Smooth muscle cell (in vitro differentiated cells): Measurements from ENCODE around the gene SLC9A1. TPM values are rescaled to one million over a fixed set of nuclear protein-coding genes. Genes with fewer than 3 reads are reported as not detected.

ENCODE experiments used
- DNase-seq: peaks from one replicate; lab custom pipeline; 2025; ENCODE audit not compliant: unreplicated experiment; lab: John Stamatoyannopoulos, UW
- H2AFZ ChIP-seq: fragments of 200-600 bp; sonication (generic); 2 replicates; pipeline ENCODE4 v1.6.0; 2016; ENCODE audit warnings: antibody characterized with exemption, low read depth, mild to moderate bottlenecking
- H3F3A ChIP-seq: fragments of 200-600 bp; sonication (generic); 2 replicates; pipeline ENCODE4 v1.6.0; 2017; ENCODE audit warnings: antibody characterized with exemption, low read depth
- H3K27ac ChIP-seq: fragments of 200-600 bp; sonication (generic); 2 replicates; pipeline ENCODE4 v1.5.1; 2016; ENCODE audit warnings: low read depth, mild to moderate bottlenecking
- H3K27me3 ChIP-seq: fragments of 200-600 bp; sonication (generic); 2 replicates; pipeline ENCODE4 v1.6.1; 2016; ENCODE audit warnings: low read depth, mild to moderate bottlenecking
- H3K36me3 ChIP-seq: fragments of 200-600 bp; sonication (generic); 2 replicates; pipeline ENCODE4 v1.5.1; 2016; ENCODE audit warnings: low read depth
- H3K4me1 ChIP-seq: fragments of 200-600 bp; sonication (generic); 2 replicates; pipeline ENCODE4 v1.5.1; 2016; ENCODE audit warnings: low read depth
- H3K4me2 ChIP-seq: fragments of 200-600 bp; sonication (generic); 2 replicates; pipeline ENCODE4 v1.6.0; 2016; ENCODE audit warnings: mild to moderate bottlenecking
- H3K4me3 ChIP-seq: fragments of 200-600 bp; sonication (generic); 2 replicates; pipeline ENCODE4 v1.5.1; 2016; ENCODE audit warnings: mild to moderate bottlenecking
- H3K79me2 ChIP-seq: fragments of 200-600 bp; sonication (generic); 2 replicates; pipeline ENCODE4 v1.6.0; 2016; ENCODE audit warnings: low read depth, mild to moderate bottlenecking
- H3K9ac ChIP-seq: fragments of 200-600 bp; sonication (generic); 2 replicates; pipeline ENCODE4 v1.6.0; 2016; ENCODE audit warnings: low read depth
- H3K9me3 ChIP-seq: fragments of 200-600 bp; sonication (generic); replicated peaks from 2 replicates; pipeline ENCODE4 v1.5.1; 2016; ENCODE audit warnings: low read depth
- H4K20me1 ChIP-seq: fragments of 200-600 bp; sonication (generic); 2 replicates; pipeline ENCODE4 v1.6.0; 2016; ENCODE audit warnings: low read depth
- WGBS: methylation state at CpG from one replicate; pipeline ENCODE4 v1.1.7; 2016; ENCODE audit warnings: low lambda C conversion rate; 5-methylcytosine and 5-hydroxymethylcytosine counted together
- polyA plus RNA-seq: library from polyadenylated mRNA; unstranded; fragments of >200 nt; fragmentation: Nextera tagmentation; extraction: Ambion mirVana; gene quantifications from 2 replicates; pipeline ENCODE4 v1.2.1, GENCODE V29; 2016
- total RNA-seq: library from RNA; depleted of rRNA; stranded (reverse); fragments of >200 nt; gene quantifications from 2 replicates; pipeline ENCODE4 v1.2.3, GENCODE V29; 2014
- TF ChIP-seq, protein P1 (sequence below): fragments of 200-600 bp; sonication (generic); IDR thresholded peaks from 2 replicates; pipeline ENCODE4 v1.5.1; 2017; ENCODE audit warnings: borderline replicate concordance, mild to moderate bottlenecking, antibody characterized with exemption; ENCODE audit not compliant: insufficient read depth, poor library complexity, severe bottlenecking

SLC9A1 gene
- total and polyA plus RNA-seq, 2 experiments from 2014 or later, result 16.5 to 37.4 TPM

DNA sequence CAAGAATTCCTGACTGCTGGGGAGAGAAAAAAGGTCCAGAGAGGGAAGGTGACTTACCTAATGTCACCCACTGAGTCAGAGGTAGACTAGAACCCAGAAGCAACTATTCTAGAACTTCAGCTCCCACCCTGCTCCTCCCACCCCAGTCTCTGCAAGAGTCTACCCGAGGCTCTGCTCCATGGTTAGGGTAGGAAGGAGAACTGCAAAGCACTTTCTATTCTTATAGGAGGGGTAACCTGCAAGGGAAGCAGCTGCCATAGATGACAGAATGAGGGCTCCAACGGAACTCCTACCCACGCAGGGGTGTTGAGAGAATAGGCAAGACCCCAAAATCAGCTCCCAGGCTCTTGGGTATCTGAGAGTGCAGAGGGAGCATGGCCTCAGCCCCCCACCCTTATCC lies 4.3 kb downstream of the SLC9A1 start:
- Histone ChIP-seq H3K79me2 (peaks cover 80% of the 10 kb centered on the region), H3K4me3 (no peak overlapping the region), H3K4me1 (peaks cover 15% of the 10 kb centered on the region), H4K20me1 (peaks cover 81% of the 10 kb centered on the region), H3K27ac (no peak overlapping the region), H3K27me3 (no peaks in the 10 kb centered on the region), H3K4me2 (no peak overlapping the region), H3K9ac (no peak overlapping the region), H3K36me3 (no peaks in the 10 kb centered on the region), H3K9me3 (no peaks in the 10 kb centered on the region), H3F3A (peaks cover 8% of the 10 kb centered on the region), H2AFZ (no peak overlapping the region)
- TF ChIP-seq, protein P1, sequence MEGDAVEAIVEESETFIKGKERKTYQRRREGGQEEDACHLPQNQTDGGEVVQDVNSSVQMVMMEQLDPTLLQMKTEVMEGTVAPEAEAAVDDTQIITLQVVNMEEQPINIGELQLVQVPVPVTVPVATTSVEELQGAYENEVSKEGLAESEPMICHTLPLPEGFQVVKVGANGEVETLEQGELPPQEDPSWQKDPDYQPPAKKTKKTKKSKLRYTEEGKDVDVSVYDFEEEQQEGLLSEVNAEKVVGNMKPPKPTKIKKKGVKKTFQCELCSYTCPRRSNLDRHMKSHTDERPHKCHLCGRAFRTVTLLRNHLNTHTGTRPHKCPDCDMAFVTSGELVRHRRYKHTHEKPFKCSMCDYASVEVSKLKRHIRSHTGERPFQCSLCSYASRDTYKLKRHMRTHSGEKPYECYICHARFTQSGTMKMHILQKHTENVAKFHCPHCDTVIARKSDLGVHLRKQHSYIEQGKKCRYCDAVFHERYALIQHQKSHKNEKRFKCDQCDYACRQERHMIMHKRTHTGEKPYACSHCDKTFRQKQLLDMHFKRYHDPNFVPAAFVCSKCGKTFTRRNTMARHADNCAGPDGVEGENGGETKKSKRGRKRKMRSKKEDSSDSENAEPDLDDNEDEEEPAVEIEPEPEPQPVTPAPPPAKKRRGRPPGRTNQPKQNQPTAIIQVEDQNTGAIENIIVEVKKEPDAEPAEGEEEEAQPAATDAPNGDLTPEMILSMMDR, result no peak
- WGBS, result 100% methylated on average over 3 of the region's 3 CpGs
- DNase-seq, result no peak

DNA sequence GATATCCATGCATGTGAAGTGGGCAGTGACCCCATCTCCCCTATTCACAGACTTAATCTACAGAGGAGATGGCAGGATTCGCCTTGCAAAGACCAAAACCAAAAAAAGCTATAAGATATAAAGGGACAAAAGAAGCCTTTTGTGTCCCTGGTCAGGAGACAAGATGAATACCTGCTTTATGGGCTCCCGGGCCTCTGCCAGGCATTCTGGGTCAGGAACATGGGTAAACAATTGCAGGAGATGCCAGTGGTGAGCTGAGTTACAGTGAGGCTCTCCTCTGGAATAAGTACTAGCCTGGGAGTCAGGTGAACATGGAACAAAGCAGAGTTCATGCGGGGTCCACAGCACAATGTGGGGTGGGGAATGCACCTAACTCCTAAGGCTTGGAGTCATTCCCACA lies 4.7 kb downstream of the SLC9A1 start:
- WGBS, result 92% methylated on average over 3 of the region's 3 CpGs
- TF ChIP-seq, protein P1, result no peak
- no peak overlapping the region for H2AFZ ChIP-seq
- DNase-seq, result no peak
- no peaks in the 10 kb centered on the region for H3K9me3 ChIP-seq
- no peaks in the 10 kb centered on the region for H3K36me3 ChIP-seq
- peaks cover 8% of the 10 kb centered on the region for H3F3A ChIP-seq
- no peak overlapping the region for H3K27ac ChIP-seq
- H3K79me2 ChIP-seq, result peaks cover 80% of the 10 kb centered on the region
- H3K9ac ChIP-seq, result no peak overlapping the region
- H4K20me1 ChIP-seq, result peaks cover 85% of the 10 kb centered on the region
- no peaks in the 10 kb centered on the region for H3K27me3 ChIP-seq
- H3K4me1 ChIP-seq, result peaks cover 18% of the 10 kb centered on the region
- H3K4me2 ChIP-seq, result no peak overlapping the region
- no peak overlapping the region for H3K4me3 ChIP-seq

DNA sequence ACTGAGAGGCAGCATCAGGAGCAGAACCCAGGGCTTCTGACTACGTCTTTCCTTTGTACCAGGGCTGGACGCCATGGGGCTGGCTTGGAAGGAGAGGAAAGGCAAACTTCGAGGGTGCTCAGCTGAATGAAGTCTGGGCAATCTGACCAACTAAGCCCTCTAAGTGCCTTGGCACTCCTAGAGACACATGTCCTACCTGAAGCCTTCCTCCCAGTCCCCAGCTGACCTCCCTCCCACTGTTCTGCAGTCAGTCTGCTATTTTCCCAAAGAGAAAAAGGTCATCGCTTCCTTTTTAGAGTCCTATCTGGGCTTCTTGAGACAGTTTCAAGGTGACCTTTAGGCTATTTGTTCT lies 5.2 kb downstream of the SLC9A1 start:
- no peak overlapping the region for H2AFZ ChIP-seq
- no peak overlapping the region for H3K9ac ChIP-seq
- H3F3A ChIP-seq, result peaks cover 8% of the 10 kb centered on the region
- H3K27me3 ChIP-seq, result no peaks in the 10 kb centered on the region
- no peak overlapping the region for H3K27ac ChIP-seq
- H3K4me2 ChIP-seq, result no peak overlapping the region
- no peaks in the 10 kb centered on the region for H3K36me3 ChIP-seq
- H3K9me3 ChIP-seq, result no peaks in the 10 kb centered on the region
- TF ChIP-seq, protein P1, result no peak
- peaks cover 88% of the 10 kb centered on the region for H4K20me1 ChIP-seq
- WGBS, result 97% methylated on average over 4 of the region's 4 CpGs
- no peak for DNase-seq
- no peak overlapping the region for H3K4me3 ChIP-seq
- H3K79me2 ChIP-seq, result peaks cover 80% of the 10 kb centered on the region
- H3K4me1 ChIP-seq, result peaks cover 21% of the 10 kb centered on the region

DNA sequence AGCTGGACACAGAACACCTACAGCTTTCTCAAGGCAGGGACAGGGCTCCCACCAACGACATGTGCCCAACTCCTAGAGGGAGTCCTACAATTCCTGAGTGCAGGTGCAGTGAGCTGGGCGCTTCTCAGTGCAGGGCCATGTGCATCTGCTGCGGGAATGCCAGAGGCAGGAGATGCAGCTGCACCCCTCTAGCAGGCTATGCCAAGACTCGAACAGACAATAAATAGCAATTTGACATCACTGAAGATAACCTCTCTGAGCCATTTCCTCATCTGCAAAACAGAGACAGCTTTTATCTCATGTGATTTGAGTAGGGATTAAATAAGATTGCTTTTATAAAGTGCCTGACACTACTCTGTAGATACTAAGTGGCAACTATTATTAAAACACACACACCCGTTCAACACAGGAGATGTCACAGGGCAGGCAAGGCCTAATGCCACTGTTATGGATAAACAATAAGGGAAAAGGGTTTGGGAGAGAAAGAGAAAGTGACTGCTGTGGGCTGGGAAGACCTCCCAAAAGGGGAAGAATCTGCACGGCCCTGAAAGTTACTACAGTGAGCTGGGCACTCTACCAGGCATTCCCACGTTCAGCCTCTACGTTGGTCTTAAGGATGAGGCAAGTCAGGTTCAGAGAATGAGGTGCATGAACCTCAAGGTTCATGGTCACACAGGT lies 5.7 kb downstream of the SLC9A1 start:
- DNase-seq, result no peak
- H3K27me3 ChIP-seq, result no peaks in the 10 kb centered on the region
- H2AFZ ChIP-seq, result no peak overlapping the region
- H3K4me2 ChIP-seq, result no peak overlapping the region
- H3K4me3 ChIP-seq, result no peak overlapping the region
- peaks cover 79% of the 10 kb centered on the region for H3K79me2 ChIP-seq
- H4K20me1 ChIP-seq, result peaks cover 88% of the 10 kb centered on the region
- no peaks in the 10 kb centered on the region for H3K9me3 ChIP-seq
- no peak overlapping the region for H3K9ac ChIP-seq
- WGBS, result 70% methylated on average over 8 of the region's 8 CpGs
- H3F3A ChIP-seq, result peaks cover 8% of the 10 kb centered on the region
- TF ChIP-seq, protein P1, result no peak
- no peak overlapping the region for H3K27ac ChIP-seq
- no peaks in the 10 kb centered on the region for H3K36me3 ChIP-seq
- H3K4me1 ChIP-seq, result peaks cover 23% of the 10 kb centered on the region
